ENCODE results near the gene TRAPPC10. TPM values are rescaled to one million over a fixed set of nuclear protein-coding genes. Genes with fewer than 3 reads are reported as not detected.

Gene TRAPPC10
- total and polyA plus RNA-seq, 2 of the 8 experiments (the other 6 are each of a cell fraction or from before 2014, with no cell fraction given) = 18.5 to 29.8 TPM

DNA sequence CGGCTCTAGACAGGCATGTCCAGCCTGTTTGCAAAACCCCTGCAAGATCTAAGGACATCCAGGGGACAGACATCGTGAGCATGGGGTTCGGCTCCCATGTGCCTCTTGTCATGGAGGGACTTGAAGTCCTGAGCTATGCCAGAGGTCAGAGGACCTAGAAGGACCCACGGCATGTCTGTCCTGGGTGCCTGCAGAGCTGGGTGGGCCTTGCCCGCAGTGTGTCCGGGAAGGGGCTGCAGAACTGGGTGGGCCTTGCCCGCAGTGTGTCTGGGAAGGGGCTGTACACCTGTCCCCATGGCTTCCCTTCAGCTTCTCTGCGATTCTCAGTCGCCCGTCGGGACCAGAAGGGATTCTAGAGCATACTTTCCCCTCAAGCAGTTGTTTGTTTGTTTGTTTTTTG is 20.0 kb upstream of the TRAPPC10 start (continued):
- TF ChIP-seq, protein P1, sequence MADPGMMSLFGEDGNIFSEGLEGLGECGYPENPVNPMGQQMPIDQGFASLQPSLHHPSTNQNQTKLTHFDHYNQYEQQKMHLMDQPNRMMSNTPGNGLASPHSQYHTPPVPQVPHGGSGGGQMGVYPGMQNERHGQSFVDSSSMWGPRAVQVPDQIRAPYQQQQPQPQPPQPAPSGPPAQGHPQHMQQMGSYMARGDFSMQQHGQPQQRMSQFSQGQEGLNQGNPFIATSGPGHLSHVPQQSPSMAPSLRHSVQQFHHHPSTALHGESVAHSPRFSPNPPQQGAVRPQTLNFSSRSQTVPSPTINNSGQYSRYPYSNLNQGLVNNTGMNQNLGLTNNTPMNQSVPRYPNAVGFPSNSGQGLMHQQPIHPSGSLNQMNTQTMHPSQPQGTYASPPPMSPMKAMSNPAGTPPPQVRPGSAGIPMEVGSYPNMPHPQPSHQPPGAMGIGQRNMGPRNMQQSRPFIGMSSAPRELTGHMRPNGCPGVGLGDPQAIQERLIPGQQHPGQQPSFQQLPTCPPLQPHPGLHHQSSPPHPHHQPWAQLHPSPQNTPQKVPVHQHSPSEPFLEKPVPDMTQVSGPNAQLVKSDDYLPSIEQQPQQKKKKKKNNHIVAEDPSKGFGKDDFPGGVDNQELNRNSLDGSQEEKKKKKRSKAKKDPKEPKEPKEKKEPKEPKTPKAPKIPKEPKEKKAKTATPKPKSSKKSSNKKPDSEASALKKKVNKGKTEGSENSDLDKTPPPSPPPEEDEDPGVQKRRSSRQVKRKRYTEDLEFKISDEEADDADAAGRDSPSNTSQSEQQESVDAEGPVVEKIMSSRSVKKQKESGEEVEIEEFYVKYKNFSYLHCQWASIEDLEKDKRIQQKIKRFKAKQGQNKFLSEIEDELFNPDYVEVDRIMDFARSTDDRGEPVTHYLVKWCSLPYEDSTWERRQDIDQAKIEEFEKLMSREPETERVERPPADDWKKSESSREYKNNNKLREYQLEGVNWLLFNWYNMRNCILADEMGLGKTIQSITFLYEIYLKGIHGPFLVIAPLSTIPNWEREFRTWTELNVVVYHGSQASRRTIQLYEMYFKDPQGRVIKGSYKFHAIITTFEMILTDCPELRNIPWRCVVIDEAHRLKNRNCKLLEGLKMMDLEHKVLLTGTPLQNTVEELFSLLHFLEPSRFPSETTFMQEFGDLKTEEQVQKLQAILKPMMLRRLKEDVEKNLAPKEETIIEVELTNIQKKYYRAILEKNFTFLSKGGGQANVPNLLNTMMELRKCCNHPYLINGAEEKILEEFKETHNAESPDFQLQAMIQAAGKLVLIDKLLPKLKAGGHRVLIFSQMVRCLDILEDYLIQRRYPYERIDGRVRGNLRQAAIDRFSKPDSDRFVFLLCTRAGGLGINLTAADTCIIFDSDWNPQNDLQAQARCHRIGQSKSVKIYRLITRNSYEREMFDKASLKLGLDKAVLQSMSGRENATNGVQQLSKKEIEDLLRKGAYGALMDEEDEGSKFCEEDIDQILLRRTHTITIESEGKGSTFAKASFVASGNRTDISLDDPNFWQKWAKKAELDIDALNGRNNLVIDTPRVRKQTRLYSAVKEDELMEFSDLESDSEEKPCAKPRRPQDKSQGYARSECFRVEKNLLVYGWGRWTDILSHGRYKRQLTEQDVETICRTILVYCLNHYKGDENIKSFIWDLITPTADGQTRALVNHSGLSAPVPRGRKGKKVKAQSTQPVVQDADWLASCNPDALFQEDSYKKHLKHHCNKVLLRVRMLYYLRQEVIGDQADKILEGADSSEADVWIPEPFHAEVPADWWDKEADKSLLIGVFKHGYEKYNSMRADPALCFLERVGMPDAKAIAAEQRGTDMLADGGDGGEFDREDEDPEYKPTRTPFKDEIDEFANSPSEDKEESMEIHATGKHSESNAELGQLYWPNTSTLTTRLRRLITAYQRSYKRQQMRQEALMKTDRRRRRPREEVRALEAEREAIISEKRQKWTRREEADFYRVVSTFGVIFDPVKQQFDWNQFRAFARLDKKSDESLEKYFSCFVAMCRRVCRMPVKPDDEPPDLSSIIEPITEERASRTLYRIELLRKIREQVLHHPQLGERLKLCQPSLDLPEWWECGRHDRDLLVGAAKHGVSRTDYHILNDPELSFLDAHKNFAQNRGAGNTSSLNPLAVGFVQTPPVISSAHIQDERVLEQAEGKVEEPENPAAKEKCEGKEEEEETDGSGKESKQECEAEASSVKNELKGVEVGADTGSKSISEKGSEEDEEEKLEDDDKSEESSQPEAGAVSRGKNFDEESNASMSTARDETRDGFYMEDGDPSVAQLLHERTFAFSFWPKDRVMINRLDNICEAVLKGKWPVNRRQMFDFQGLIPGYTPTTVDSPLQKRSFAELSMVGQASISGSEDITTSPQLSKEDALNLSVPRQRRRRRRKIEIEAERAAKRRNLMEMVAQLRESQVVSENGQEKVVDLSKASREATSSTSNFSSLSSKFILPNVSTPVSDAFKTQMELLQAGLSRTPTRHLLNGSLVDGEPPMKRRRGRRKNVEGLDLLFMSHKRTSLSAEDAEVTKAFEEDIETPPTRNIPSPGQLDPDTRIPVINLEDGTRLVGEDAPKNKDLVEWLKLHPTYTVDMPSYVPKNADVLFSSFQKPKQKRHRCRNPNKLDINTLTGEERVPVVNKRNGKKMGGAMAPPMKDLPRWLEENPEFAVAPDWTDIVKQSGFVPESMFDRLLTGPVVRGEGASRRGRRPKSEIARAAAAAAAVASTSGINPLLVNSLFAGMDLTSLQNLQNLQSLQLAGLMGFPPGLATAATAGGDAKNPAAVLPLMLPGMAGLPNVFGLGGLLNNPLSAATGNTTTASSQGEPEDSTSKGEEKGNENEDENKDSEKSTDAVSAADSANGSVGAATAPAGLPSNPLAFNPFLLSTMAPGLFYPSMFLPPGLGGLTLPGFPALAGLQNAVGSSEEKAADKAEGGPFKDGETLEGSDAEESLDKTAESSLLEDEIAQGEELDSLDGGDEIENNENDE (IDR thresholded peaks at IDR 0.05; ENCODE audit: insufficient replicate concordance, low read length) = no peak
- TF ChIP-seq HDAC2 (IDR thresholded peaks at IDR 0.05; ENCODE audit: borderline replicate concordance in 1 of 2, low read depth in 2 of 2, low read length in 2 of 2) (no peak), CTBP2 (IDR thresholded peaks at IDR 0.05; ENCODE audit: borderline replicate concordance, insufficient read depth, insufficient read length, low read length) (no peak), PHF8 (conservative IDR thresholded peaks at IDR 0.05; ENCODE audit: low read depth, low read length) (no peak), CBX8 (IDR thresholded peaks at IDR 0.05; ENCODE audit: borderline replicate concordance, low read depth, low read length) (no peak), SAP30 (IDR thresholded peaks at IDR 0.05; ENCODE audit: insufficient read depth, insufficient replicate concordance, low read length) (no peak), YY1 (IDR thresholded peaks at IDR 0.05; ENCODE audit: low read depth, low read length) (no peak)
- TF ChIP-seq, protein P2, sequence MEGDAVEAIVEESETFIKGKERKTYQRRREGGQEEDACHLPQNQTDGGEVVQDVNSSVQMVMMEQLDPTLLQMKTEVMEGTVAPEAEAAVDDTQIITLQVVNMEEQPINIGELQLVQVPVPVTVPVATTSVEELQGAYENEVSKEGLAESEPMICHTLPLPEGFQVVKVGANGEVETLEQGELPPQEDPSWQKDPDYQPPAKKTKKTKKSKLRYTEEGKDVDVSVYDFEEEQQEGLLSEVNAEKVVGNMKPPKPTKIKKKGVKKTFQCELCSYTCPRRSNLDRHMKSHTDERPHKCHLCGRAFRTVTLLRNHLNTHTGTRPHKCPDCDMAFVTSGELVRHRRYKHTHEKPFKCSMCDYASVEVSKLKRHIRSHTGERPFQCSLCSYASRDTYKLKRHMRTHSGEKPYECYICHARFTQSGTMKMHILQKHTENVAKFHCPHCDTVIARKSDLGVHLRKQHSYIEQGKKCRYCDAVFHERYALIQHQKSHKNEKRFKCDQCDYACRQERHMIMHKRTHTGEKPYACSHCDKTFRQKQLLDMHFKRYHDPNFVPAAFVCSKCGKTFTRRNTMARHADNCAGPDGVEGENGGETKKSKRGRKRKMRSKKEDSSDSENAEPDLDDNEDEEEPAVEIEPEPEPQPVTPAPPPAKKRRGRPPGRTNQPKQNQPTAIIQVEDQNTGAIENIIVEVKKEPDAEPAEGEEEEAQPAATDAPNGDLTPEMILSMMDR (IDR thresholded peaks at IDR 0.05; ENCODE audit: control extremely low read depth in 1 of 3, insufficient read depth in 1 of 3, low read depth in 1 of 3, low read length in 3 of 3) = no peak
